HEK293 (cell line): ENCODE data around the gene IL4I1.

Source experiments
- CTCF ChIA-PET: fragments of 350-600 bp; formaldehyde crosslinking; extraction: SDS; loops from one replicate; lab custom pipeline; 2021; ENCODE audit warnings: antibody characterized with exemption; lab: Yijun Ruan, JAX
- POLR2A ChIA-PET: fragments of 300-600 bp; formaldehyde crosslinking; extraction: SDS; loops from one replicate; lab custom pipeline; 2020; ENCODE audit warnings: antibody characterized with exemption, inconsistent platforms; lab: Yijun Ruan, JAX
- H3K27ac ChIP-seq: fragments of 200-500 bp; sonication (Bioruptor generic); 2 replicates; pipeline ENCODE4 v1.5.1; 2014; ENCODE audit warnings: low read depth, low read length, control low read depth, inconsistent platforms; ENCODE audit errors: extremely low read depth
- H3K36me3 ChIP-seq, 2 experiments: fragments of 200-500 bp in 1 of 2; sonication (Bioruptor generic) in 1 of 2; 1 replicate in 1 of 2; 2 replicates in 1 of 2; pipeline ENCODE4 v1.5.1; 2014 to 2017; ENCODE audit warnings: inconsistent platforms in 2 of 2, low read length in 2 of 2; ENCODE audit not compliant: control insufficient read depth in 2 of 2, insufficient read depth in 1 of 2
- H3K4me1 ChIP-seq: fragments of 200-500 bp; sonication (Bioruptor generic); 2 replicates; pipeline ENCODE4 v1.5.1; 2014; ENCODE audit warnings: mild to moderate bottlenecking, low read length, inconsistent platforms; ENCODE audit not compliant: control insufficient read depth, insufficient read depth
- H3K4me3 ChIP-seq: 2 replicates; pipeline ENCODE4 v1.5.1; 2011; ENCODE audit warnings: low read depth, mild to moderate bottlenecking, control low read depth, low read length, moderate library complexity
- H3K9me3 ChIP-seq: fragments of 200-500 bp; sonication (Bioruptor generic); 2 replicates; pipeline ENCODE4 v1.5.1; 2014; ENCODE audit warnings: low read depth, low read length, inconsistent platforms; ENCODE audit not compliant: control insufficient read depth, insufficient read depth
- BCL11A ChIP-seq: fragments of 450-650 bp; formaldehyde crosslinking; IDR thresholded peaks from 2 replicates; pipeline ENCODE4 v1.5.1; 2016; ENCODE audit warnings: low read depth, missing biosample characterization, missing genetic modification characterization
- KLF7 ChIP-seq: fragments of 450-650 bp; formaldehyde crosslinking; IDR thresholded peaks from 2 replicates; pipeline ENCODE4 v1.5.1; 2016; ENCODE audit warnings: missing biosample characterization, missing genetic modification characterization, borderline replicate concordance
- MEIS1 ChIP-seq: sonication (generic); formaldehyde crosslinking; IDR thresholded peaks from 2 replicates; pipeline ENCODE4 v1.8.1; 2022; ENCODE audit warnings: missing genetic modification reagents, mild to moderate bottlenecking, borderline replicate concordance
- PRDM10 ChIP-seq: fragments of 450-650 bp; formaldehyde crosslinking; IDR thresholded peaks from 2 replicates; pipeline ENCODE4 v1.5.1; 2016; ENCODE audit warnings: missing biosample characterization, missing genetic modification characterization
- RBAK ChIP-seq: fragments of 450-650 bp; formaldehyde crosslinking; IDR thresholded peaks from 2 replicates; pipeline ENCODE4 v1.5.1; 2016; ENCODE audit warnings: missing biosample characterization, missing genetic modification characterization
- REPIN1 ChIP-seq: fragments of 450-650 bp; formaldehyde crosslinking; IDR thresholded peaks from 2 replicates; pipeline ENCODE4 v1.5.1; 2017; ENCODE audit warnings: missing biosample characterization, missing genetic modification characterization, low read depth
- SALL2 ChIP-seq: fragments of 450-650 bp; formaldehyde crosslinking; IDR thresholded peaks from 2 replicates; pipeline ENCODE4 v1.5.0; 2017; ENCODE audit warnings: missing biosample characterization, mild to moderate bottlenecking, missing genetic modification characterization, borderline replicate concordance
- SP2 ChIP-seq: fragments of 450-650 bp; formaldehyde crosslinking; IDR thresholded peaks from 2 replicates; pipeline ENCODE4 v1.5.1; 2016; ENCODE audit warnings: missing biosample characterization, missing genetic modification characterization
- ZBTB17 ChIP-seq: fragments of 450-650 bp; formaldehyde crosslinking; IDR thresholded peaks from 2 replicates; pipeline ENCODE4 v1.5.1; 2016; ENCODE audit warnings: missing biosample characterization, missing genetic modification characterization
- ZNF121 ChIP-seq: fragments of 450-650 bp; formaldehyde crosslinking; IDR thresholded peaks from 2 replicates; pipeline ENCODE4 v1.5.1; 2016; ENCODE audit warnings: missing biosample characterization, missing genetic modification characterization
- ZNF138 ChIP-seq: fragments of 450-650 bp; formaldehyde crosslinking; IDR thresholded peaks from 2 replicates; pipeline ENCODE4 v1.5.1; 2016; ENCODE audit warnings: missing biosample characterization, missing genetic modification characterization, borderline replicate concordance
- ZNF350 ChIP-seq: fragments of 450-650 bp; formaldehyde crosslinking; IDR thresholded peaks from 2 replicates; pipeline ENCODE4 v1.5.0; 2017; ENCODE audit warnings: missing biosample characterization, mild to moderate bottlenecking, missing genetic modification characterization
- ZNF404 ChIP-seq: fragments of 450-650 bp; formaldehyde crosslinking; IDR thresholded peaks from 2 replicates; pipeline ENCODE4 v1.5.1; 2017; ENCODE audit warnings: missing biosample characterization, missing genetic modification characterization
- ZNF449 ChIP-seq: fragments of 450-650 bp; formaldehyde crosslinking; IDR thresholded peaks from 2 replicates; pipeline ENCODE4 v1.5.1; 2017; ENCODE audit warnings: missing biosample characterization, mild to moderate bottlenecking, missing genetic modification characterization, moderate library complexity
- ZNF561 ChIP-seq: fragments of 450-650 bp; IDR thresholded peaks from 2 replicates; pipeline ENCODE4 v1.5.1; 2018; ENCODE audit warnings: missing biosample characterization, missing genetic modification characterization, borderline replicate concordance
- ZNF610 ChIP-seq: fragments of 450-650 bp; formaldehyde crosslinking; IDR thresholded peaks from 2 replicates; pipeline ENCODE4 v1.5.1; 2016; ENCODE audit warnings: missing biosample characterization, missing genetic modification characterization, borderline replicate concordance
- ZNF670 ChIP-seq: fragments of 450-650 bp; formaldehyde crosslinking; IDR thresholded peaks from 2 replicates; pipeline ENCODE4 v1.5.1; 2016; ENCODE audit warnings: missing biosample characterization, missing genetic modification characterization, low read depth
- ZNF76 ChIP-seq: fragments of 450-650 bp; formaldehyde crosslinking; IDR thresholded peaks from 2 replicates; pipeline ENCODE4; 2016; ENCODE audit warnings: low read depth, missing biosample characterization, missing genetic modification characterization, borderline replicate concordance
- ZNF768 ChIP-seq: fragments of 450-650 bp; formaldehyde crosslinking; IDR thresholded peaks from 2 replicates; pipeline ENCODE4 v1.5.1; 2018; ENCODE audit warnings: missing biosample characterization, mild to moderate bottlenecking, missing genetic modification characterization
- ZNF776 ChIP-seq: fragments of 450-650 bp; formaldehyde crosslinking; IDR thresholded peaks from 2 replicates; pipeline ENCODE4 v1.5.0; 2017; ENCODE audit warnings: missing biosample characterization, missing genetic modification characterization, borderline replicate concordance
- ZNF777 ChIP-seq: fragments of 450-650 bp; formaldehyde crosslinking; IDR thresholded peaks from 2 replicates; pipeline ENCODE4 v1.5.1; 2017; ENCODE audit warnings: missing biosample characterization, missing genetic modification characterization, borderline replicate concordance
- ZSCAN23 ChIP-seq: fragments of 450-650 bp; formaldehyde crosslinking; IDR thresholded peaks from 2 replicates; pipeline ENCODE4 v1.5.1; 2016; ENCODE audit warnings: missing biosample characterization, missing genetic modification characterization
- TF ChIP-seq, protein P1 (sequence below): IDR thresholded peaks from 2 replicates; pipeline ENCODE4 v1.6.1; 2011; ENCODE audit warnings: mild to moderate bottlenecking, low read depth, low read length, borderline replicate concordance

The IL4I1 gene

GRCh38 chr19:49937750-49938381 lies 41.2 kb upstream of the IL4I1 start (continued):
- TF ChIP-seq PRDM10 (tag by site-specific recombination) = 0 out of 2 replicates have a peak, but pooled peaks have one; percentile 11
- no peak for TF ChIP-seq RBAK (tag by site-specific recombination)
- 0 out of 2 replicates have a peak, but pooled peaks have one; percentile 17 for TF ChIP-seq ZNF449 (tag by site-specific recombination)
- TF ChIP-seq ZNF768 (tag by site-specific recombination) = peak; percentile 91
- TF ChIP-seq ZNF76 (tag by site-specific recombination) = no peak
- TF ChIP-seq ZBTB17 (tag by site-specific recombination) = peak; percentile 26; the same call in 1 of the 2 replicates
- TF ChIP-seq ZNF404 = no peak
- peak; percentile 72; the same call in 1 of the 2 replicates for TF ChIP-seq ZNF561

DNA sequence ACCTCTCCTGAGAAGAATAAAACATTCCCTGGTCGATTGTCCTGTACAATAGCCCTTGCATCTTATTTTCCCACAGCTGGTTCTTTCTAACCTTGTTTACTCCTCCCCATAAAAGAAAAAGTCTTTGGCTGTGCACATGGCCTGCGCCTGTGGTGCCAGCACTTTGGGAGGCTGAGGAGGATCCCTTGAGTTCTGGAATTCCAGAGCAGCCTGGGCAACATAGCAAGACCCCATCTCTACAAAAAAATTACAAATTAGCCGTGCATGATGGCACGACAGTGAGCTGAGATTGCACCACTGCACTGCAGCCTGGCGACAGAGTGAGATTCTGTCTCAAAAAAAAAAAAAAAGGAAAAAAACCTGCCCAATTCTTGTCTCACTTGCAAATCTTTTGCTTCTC lies 39.9 kb upstream of the IL4I1 start:
- Histone ChIP-seq H3K9me3 (no peaks in the 10 kb centered on the region), H3K27ac (no peak overlapping the region), H3K4me3 (no peak overlapping the region), H3K36me3 (peaks cover 6 to 7% of the 10 kb centered on the region in 2 experiments; a peak in 2 of 3 replicates), H3K4me1 (peaks cover 3% of the 10 kb centered on the region; the same call in 1 of the 2 replicates)
- TF ChIP-seq ZNF121 (tag by site-specific recombination) (peak; percentile 81), ZNF138 (tag by site-specific recombination) (no peak)
- POLR2A ChIA-PET = no interaction called here
- CTCF ChIA-PET = interaction anchor here (1.2 to 7.6 kb wide), 6 partner anchors 17 to 111 kb away, joined by 4 to 100 read pairs (median 14); no protein-coding TSS in a partner anchor

- peaks cover 6 to 12% of the 10 kb centered on the region in 2 experiments; a peak in 2 of 3 replicates for H3K36me3 ChIP-seq
- no peak overlapping the region for H3K27ac ChIP-seq
- POLR2A ChIA-PET = interaction anchor here (0.5 to 0.8 kb wide), 2 partner anchors 11 to 808 kb away, joined by 3 read pairs; no protein-coding TSS in a partner anchor
- no peaks in the 10 kb centered on the region for H3K9me3 ChIP-seq
- H3K4me1 ChIP-seq = peaks cover 9% of the 10 kb centered on the region
- H3K4me3 ChIP-seq = no peak overlapping the region
- CTCF ChIA-PET = interaction anchor here (7.6 kb wide), 1 partner anchor 51 kb away, joined by 99 read pairs; no protein-coding TSS in a partner anchor
- no peak for TF ChIP-seq SP2 (tag by site-specific recombination)
- no peak for TF ChIP-seq SALL2 (tag by site-specific recombination)
- TF ChIP-seq ZNF670 (tag by site-specific recombination) = no peak
- no peak for TF ChIP-seq ZNF776 (tag by site-specific recombination)
- TF ChIP-seq, protein P1, sequence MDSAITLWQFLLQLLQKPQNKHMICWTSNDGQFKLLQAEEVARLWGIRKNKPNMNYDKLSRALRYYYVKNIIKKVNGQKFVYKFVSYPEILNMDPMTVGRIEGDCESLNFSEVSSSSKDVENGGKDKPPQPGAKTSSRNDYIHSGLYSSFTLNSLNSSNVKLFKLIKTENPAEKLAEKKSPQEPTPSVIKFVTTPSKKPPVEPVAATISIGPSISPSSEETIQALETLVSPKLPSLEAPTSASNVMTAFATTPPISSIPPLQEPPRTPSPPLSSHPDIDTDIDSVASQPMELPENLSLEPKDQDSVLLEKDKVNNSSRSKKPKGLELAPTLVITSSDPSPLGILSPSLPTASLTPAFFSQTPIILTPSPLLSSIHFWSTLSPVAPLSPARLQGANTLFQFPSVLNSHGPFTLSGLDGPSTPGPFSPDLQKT = no peak
- TF ChIP-seq ZNF350 (tag by site-specific recombination) = no peak
- TF ChIP-seq BCL11A (tag by site-specific recombination) = no peak
- TF ChIP-seq ZSCAN23 (tag by site-specific recombination) = no peak
- no peak for TF ChIP-seq MEIS1 (CRISPR knock-in tag)
- no peak for TF ChIP-seq REPIN1
- TF ChIP-seq KLF7 (tag by site-specific recombination) = no peak
- no peak for TF ChIP-seq ZNF610 (tag by site-specific recombination)
- no peak for TF ChIP-seq ZNF121 (tag by site-specific recombination)
- no peak for TF ChIP-seq ZNF777 (tag by site-specific recombination)
Observed at GRCh38 chr19:49933643-49934042, 37.0 kb upstream of the IL4I1 start.
